Stimulated activated naive CD4-positive, alpha-beta T cell treated with Interleukin-2 at 50 U/mL for 16 hours (primary cell): Measurements from ENCODE around the gene RAD17.

Experiments used
- DNase-seq: peaks from one replicate; lab custom pipeline; 2025; lab: John Stamatoyannopoulos, UW

RAD17 gene

DNA sequence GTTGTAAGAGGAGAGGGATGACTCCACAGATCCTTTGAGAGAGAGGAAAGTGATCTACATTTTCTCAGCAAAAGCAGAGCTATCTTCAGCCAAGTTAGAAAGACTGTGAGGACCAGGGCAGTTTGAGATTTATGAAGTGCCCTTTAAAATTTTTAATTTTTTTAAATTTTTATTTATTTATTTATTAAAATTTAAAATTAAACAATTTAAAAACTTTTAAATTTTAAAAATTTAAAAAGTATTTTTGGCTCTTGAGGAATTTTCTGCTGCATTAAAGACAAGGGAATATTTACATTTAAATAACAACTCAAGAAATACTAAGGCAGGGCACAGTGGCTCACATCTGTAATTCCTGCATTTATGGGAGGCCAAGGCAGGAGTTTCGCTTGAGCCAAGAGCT lies 92.6 kb downstream of the RAD17 start:
- DNase-seq: no peak
